ENCODE measurements around the gene ERG. TPM values are rescaled to one million over a fixed set of nuclear protein-coding genes. Genes with fewer than 3 reads are reported as not detected.

ERG gene
- total and polyA plus RNA-seq, 4 donors: 3.3 to 6.0 (median 4.1) TPM

- Histone ChIP-seq H3K27ac (ENCODE audit: low read depth in 1 of 2, low read length in 2 of 2) (no peak overlapping the region), H3K9me3 (ENCODE audit: control insufficient read depth in 4 of 4, low read length in 3 of 4) (no peaks in the 10 kb centered on the region), H3K4me1 (ENCODE audit: control insufficient read depth in 4 of 4, insufficient read depth in 4 of 4, low read length in 3 of 4) (no peaks in the 10 kb centered on the region), H3K36me3 (ENCODE audit: control insufficient read depth in 4 of 4, insufficient read depth in 3 of 4, low read depth in 1 of 4, low read length in 3 of 4) (no peaks in the 10 kb centered on the region), H3K4me3 (ENCODE audit: low read depth in 1 of 3, low read length in 3 of 3) (no peak overlapping the region), H3K9ac (ENCODE audit: low read depth in 1 of 2, low read length in 2 of 2) (no peak overlapping the region), H3K27me3 (ENCODE audit: control insufficient read depth in 4 of 4, insufficient read depth in 4 of 4, low read length in 3 of 4) (peaks cover 0 to 5% (median 0%) of the 10 kb centered on the region in 4 donors)
- no peak for TF ChIP-seq HNF4A (conservative IDR thresholded peaks at IDR 0.05)
- TF ChIP-seq HNF4G (IDR thresholded peaks at IDR 0.05): no peak
- no peak for TF ChIP-seq FOXA2 (IDR thresholded peaks at IDR 0.05)
- no peak for TF ChIP-seq JUND (IDR thresholded peaks at IDR 0.05)
- TF ChIP-seq ATF3 (IDR thresholded peaks at IDR 0.05): no peak
- TF ChIP-seq REST (IDR thresholded peaks at IDR 0.05): no peak
- no peak for TF ChIP-seq YY1 (IDR thresholded peaks at IDR 0.05)
- TF ChIP-seq RXRA (IDR thresholded peaks at IDR 0.05): no peak
- TF ChIP-seq, protein P1, sequence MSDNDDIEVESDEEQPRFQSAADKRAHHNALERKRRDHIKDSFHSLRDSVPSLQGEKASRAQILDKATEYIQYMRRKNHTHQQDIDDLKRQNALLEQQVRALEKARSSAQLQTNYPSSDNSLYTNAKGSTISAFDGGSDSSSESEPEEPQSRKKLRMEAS (IDR thresholded peaks at IDR 0.05): no peak
- no peak for TF ChIP-seq CTCF (IDR thresholded peaks at IDR 0.05; ENCODE audit: low read depth, low read length, missing input control)
- TF ChIP-seq FOXA1 (IDR thresholded peaks at IDR 0.05): no peak
- no peak for TF ChIP-seq RAD21 (IDR thresholded peaks at IDR 0.05)
- TF ChIP-seq EGR1 (IDR thresholded peaks at IDR 0.05; ENCODE audit: low read depth in 2 of 2): no peak
- TF ChIP-seq NR2F2 (IDR thresholded peaks at IDR 0.05): no peak
- no peak for TF ChIP-seq ZBTB33 (IDR thresholded peaks at IDR 0.05)
- 85% methylated on average over 5 of the region's 5 CpGs for WGBS
- no peak for DNase-seq (ENCODE audit: low spot score)
These were observed 76.2 kb downstream of the ERG start for GRCh38 chr21:38422082-38422481.

DNA sequence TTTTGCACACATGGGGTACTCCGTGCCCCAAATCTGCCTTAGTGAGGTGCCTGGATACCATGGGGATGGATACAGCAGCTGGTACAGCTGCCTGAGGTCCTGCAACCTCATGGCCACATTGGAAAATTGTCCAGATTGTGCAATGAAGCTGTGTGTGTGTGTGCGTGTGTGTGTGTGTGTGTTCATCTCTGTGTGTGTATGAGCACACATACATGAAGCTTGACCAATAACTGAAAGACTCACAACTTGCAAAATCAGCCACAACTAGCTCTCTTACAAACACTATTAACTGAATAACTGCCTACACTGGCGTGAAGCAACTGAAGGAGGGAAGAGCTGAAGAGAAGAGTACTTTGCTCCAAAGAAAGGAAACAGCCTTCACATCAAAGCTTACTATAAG is 78.1 kb downstream of the ERG start:
- Histone ChIP-seq H3K27ac (ENCODE audit: low read depth in 1 of 2, low read length in 2 of 2) (no peak overlapping the region), H3K27me3 (ENCODE audit: control insufficient read depth in 4 of 4, insufficient read depth in 4 of 4, low read length in 3 of 4) (peaks cover 0 to 9% (median 0%) of the 10 kb centered on the region in 4 donors), H3K36me3 (ENCODE audit: control insufficient read depth in 4 of 4, insufficient read depth in 3 of 4, low read depth in 1 of 4, low read length in 3 of 4) (no peaks in the 10 kb centered on the region), H3K4me3 (ENCODE audit: low read depth in 1 of 3, low read length in 3 of 3) (no peak overlapping the region), H3K4me1 (ENCODE audit: control insufficient read depth in 4 of 4, insufficient read depth in 4 of 4, low read length in 3 of 4) (no peaks in the 10 kb centered on the region), H3K9me3 (ENCODE audit: control insufficient read depth in 4 of 4, low read length in 3 of 4) (no peaks in the 10 kb centered on the region), H3K9ac (ENCODE audit: low read depth in 1 of 2, low read length in 2 of 2) (no peak overlapping the region)
- DNase-seq (ENCODE audit: low spot score): no peak
- TF ChIP-seq RAD21 (IDR thresholded peaks at IDR 0.05) (no peak), FOXA2 (IDR thresholded peaks at IDR 0.05) (no peak)
- 76% methylated on average over 3 of the region's 3 CpGs for WGBS
